Stomach (tissue), 4 donors: ENCODE data around the gene CALR.
"Not testable (repeated sequence)": the region's sequence is repeated elsewhere in the genome, so short reads cannot be mapped to it uniquely, and the experiment has no call there.

Experiments
- CTCF ChIP-seq, 7 experiments: fragments of 450-650 bp in 4 of 7; fragments of 200-600 bp in 3 of 7; sonication (generic) in 3 of 7; IDR thresholded peaks; one replicate each; pipeline ENCODE4 v1.5.1; 2016 to 2019; ENCODE audit warnings: antibody characterized with exemption in 7 of 7, control low read depth in 2 of 7, mild to moderate bottlenecking in 1 of 7
- EP300 ChIP-seq: sonication (generic); formaldehyde crosslinking; IDR thresholded peaks from one replicate; pipeline ENCODE4 v1.6.1; 2017; ENCODE audit warnings: antibody characterized with exemption
- POLR2A ChIP-seq, 4 donors: fragments of 450-650 bp; IDR thresholded peaks; one replicate each; pipeline ENCODE4 v1.6.1; 2016; ENCODE audit warnings: antibody characterized with exemption in 4 of 4, control low read depth in 2 of 4, mild to moderate bottlenecking in 1 of 4, moderate library complexity in 1 of 4
- POLR2AphosphoS5 ChIP-seq, 3 donors: sonication (generic); formaldehyde crosslinking; IDR thresholded peaks; one replicate each; pipeline ENCODE4 v1.6.1; 2016; ENCODE audit warnings: antibody characterized with exemption in 3 of 3

GRCh38 chr19:12957389-12957952, 19.1 kb downstream of the CALR start:
- TF ChIP-seq CTCF (IDR thresholded peaks at IDR 0.05); EP300; POLR2A (IDR thresholded peaks at IDR 0.05); POLR2AphosphoS5 (IDR thresholded peaks at IDR 0.05): not testable (repeated sequence)
